ENCODE results near the gene PRKAG2.
A peak's percentile ranks its signal among the peaks of the same experiment; 100 is the strongest.
"Not testable (repeated sequence)": the region's sequence is repeated elsewhere in the genome, so short reads cannot be mapped to it uniquely, and the experiment has no call there.

PRKAG2 gene

GRCh38 chr7:151876899-151877777 is at the start of gene PRKAG2:
Gene PRKAG2, minus strand, starts transcription at chr7:151877115. Its CDS starts 495 bp downstream, at chr7:151876620.
- DNase-seq = peak; percentile 89

- DNase-seq = no peak
Observed at GRCh38 chr7:151926336-151926712, 49.4 kb upstream of the PRKAG2 start.

- DNase-seq = peak; percentile 91
Observed at GRCh38 chr7:151925446-151926335, 48.8 kb upstream of the PRKAG2 start.

- DNase-seq = no peak
Observed at GRCh38 chr7:151924508-151924907, 47.6 kb upstream of the PRKAG2 start.

- no peak for DNase-seq
Observed at GRCh38 chr7:151924001-151924400, 47.1 kb upstream of the PRKAG2 start.

- peak; percentile 65 for DNase-seq
Observed at GRCh38 chr7:151923097-151923876, 46.4 kb upstream of the PRKAG2 start.

GRCh38 chr7:151921451-151921850 is 44.5 kb upstream of the PRKAG2 start:
- DNase-seq = no peak

- no peak for DNase-seq
Observed at GRCh38 chr7:151920488-151920887, 43.6 kb upstream of the PRKAG2 start.

GRCh38 chr7:151919595-151919994 is 42.7 kb upstream of the PRKAG2 start:
- no peak for DNase-seq

GRCh38 chr7:151918510-151918843 is 41.6 kb upstream of the PRKAG2 start:
- DNase-seq = no peak

GRCh38 chr7:151917791-151918509 is 41.0 kb upstream of the PRKAG2 start:
- DNase-seq = no peak

- DNase-seq = no peak
Observed at GRCh38 chr7:151914051-151914450, 37.1 kb upstream of the PRKAG2 start.

GRCh38 chr7:151910655-151911054 is 33.7 kb upstream of the PRKAG2 start:
- not testable (repeated sequence) for DNase-seq

GRCh38 chr7:151907115-151907514 is 30.2 kb upstream of the PRKAG2 start:
- DNase-seq = not testable (repeated sequence)

GRCh38 chr7:151905766-151906165 is 28.9 kb upstream of the PRKAG2 start:
- no peak for DNase-seq

GRCh38 chr7:151905353-151905752 is 28.4 kb upstream of the PRKAG2 start:
- no peak for DNase-seq

- DNase-seq = no peak
Observed at GRCh38 chr7:151904270-151904669, 27.4 kb upstream of the PRKAG2 start.

- DNase-seq = no peak
Observed at GRCh38 chr7:151903249-151904032, 26.5 kb upstream of the PRKAG2 start.

- DNase-seq = no peak
Observed at GRCh38 chr7:151902311-151902710, 25.4 kb upstream of the PRKAG2 start.

- DNase-seq = no peak
Observed at GRCh38 chr7:151901828-151902227, 24.9 kb upstream of the PRKAG2 start.

GRCh38 chr7:151900986-151901621 is 24.2 kb upstream of the PRKAG2 start:
- DNase-seq = no peak
